ENCODE measurements around the gene ZNF423.

Gene ZNF423

DNA sequence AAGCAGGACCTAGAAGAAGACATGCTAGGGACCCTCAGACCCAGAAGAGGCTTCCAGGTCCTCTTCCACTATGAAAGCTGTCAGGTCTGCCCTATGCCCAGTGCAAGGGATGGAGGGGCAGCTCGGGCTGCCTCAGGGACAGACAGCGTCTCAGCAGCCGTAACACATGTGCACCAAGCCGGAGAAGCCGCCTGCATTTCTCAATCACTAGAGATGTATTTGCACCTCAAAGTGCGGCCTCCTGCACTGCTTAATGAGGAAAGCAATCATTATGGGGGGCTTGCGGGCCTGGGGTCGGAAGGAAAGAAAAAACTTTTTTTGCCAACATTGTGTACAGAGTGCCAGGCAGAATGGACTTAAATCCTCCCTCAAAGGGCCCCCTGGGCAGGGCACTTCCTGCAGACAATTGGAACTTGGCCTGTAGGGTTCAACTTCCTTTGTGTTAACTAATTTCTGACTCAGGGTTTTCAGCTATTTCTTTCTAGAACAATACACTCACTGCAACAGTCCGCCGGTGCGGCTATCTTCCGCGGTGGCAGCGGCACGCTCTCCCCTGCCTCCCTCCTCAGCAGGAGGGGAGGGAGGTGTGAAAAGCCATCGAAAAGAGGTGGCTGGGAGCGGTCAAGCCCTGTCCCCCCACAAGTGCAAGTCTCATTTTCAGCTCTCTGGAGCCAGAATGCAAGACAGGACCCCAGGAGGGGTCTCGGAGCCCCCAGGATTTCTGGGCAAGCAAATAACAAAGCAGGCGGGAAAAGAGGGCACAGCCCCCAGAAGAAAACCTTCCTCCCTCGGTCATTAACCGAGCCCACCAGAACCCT, 101.2 kb downstream of the ZNF423 start:
- no peak for FAIRE-seq
- DNase-seq (ENCODE audit: insufficient read length, low spot score) = no peak
- TF ChIP-seq, protein P1, sequence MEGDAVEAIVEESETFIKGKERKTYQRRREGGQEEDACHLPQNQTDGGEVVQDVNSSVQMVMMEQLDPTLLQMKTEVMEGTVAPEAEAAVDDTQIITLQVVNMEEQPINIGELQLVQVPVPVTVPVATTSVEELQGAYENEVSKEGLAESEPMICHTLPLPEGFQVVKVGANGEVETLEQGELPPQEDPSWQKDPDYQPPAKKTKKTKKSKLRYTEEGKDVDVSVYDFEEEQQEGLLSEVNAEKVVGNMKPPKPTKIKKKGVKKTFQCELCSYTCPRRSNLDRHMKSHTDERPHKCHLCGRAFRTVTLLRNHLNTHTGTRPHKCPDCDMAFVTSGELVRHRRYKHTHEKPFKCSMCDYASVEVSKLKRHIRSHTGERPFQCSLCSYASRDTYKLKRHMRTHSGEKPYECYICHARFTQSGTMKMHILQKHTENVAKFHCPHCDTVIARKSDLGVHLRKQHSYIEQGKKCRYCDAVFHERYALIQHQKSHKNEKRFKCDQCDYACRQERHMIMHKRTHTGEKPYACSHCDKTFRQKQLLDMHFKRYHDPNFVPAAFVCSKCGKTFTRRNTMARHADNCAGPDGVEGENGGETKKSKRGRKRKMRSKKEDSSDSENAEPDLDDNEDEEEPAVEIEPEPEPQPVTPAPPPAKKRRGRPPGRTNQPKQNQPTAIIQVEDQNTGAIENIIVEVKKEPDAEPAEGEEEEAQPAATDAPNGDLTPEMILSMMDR (IDR thresholded peaks at IDR 0.05; ENCODE audit: insufficient read depth, missing control alignments) = no peak

DNA sequence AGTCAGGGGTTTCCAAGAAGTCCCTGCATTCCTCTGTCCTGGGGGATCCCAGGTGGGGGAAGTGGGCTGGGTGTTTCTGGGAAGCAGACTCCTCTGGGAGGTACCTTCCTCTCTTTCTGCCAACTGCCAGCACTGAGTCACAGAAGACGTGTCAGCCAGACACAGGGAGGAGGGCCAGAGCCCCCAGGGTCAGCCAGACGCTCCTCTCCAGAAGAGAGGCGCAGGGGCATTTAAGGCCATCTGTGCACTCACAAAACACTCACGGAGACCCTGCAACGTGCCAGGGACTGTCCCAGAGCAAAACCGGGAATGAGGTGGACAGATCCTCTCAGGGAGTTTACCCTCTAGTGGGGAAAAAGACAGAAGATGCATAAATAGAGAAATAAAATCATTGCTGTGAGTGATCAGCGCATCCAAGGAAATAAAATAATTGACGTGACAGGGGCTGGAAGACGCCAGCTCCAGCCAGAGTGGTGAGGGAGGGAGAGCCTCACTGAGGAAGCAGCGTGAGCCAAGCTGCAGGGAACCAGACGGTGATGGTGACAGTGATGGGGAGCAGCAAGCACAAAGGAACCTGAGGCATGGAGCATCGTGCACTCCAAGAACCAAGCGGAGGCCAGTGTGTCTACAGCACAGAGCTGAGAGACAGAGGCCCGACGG, 105.4 kb downstream of the ZNF423 start:
- TF ChIP-seq, protein P1 (IDR thresholded peaks at IDR 0.05; ENCODE audit: insufficient read depth, missing control alignments) = no peak
- DNase-seq (ENCODE audit: insufficient read length, low spot score) = no peak
- FAIRE-seq = no peak

DNA sequence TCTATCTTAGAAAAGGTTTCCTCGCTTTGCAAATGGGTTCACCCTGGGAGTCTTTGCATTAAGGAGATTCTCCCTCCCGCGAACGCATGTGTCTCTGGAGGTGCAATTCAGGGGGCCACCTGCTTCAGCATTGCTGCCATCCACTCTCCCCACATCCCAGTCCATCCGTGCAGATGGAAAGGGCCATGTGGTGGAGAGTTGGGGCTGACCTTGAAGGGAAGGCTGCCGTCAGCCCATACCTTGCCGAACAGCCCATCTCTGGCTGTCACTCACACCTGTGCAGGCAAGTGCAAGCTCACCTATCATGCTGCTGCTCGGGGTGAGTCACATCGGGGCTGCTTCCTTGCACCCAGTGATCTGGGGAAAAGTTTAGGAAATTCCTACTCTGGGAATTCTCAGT, 106.1 kb downstream of the ZNF423 start:
- DNase-seq (ENCODE audit: insufficient read length, low spot score) (no peak), FAIRE-seq (no peak)
- TF ChIP-seq, protein P1 (IDR thresholded peaks at IDR 0.05; ENCODE audit: insufficient read depth, missing control alignments) = no peak

DNA sequence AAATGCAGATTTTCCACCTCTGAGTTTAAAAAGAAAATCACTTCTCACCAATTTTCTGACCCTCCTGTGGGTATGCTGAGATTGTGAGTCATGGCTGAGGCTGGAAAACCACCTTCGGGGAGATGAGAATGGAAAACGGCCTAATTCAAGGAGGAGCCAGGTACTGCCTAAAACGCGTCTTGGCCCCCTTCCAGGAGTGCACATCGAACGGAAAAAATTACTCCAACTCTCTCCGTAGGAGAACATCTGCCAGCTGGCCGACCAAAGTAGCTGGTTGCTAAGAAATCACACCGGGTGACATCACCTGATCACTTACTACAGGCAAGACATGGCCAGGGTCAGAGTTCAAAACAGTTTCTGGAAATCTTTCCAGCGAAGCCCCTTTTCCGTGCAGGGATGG, 107.6 kb downstream of the ZNF423 start:
- TF ChIP-seq, protein P1 (IDR thresholded peaks at IDR 0.05; ENCODE audit: insufficient read depth, missing control alignments) = no peak
- no peak for FAIRE-seq
- DNase-seq (ENCODE audit: insufficient read length, low spot score) = no peak

DNA sequence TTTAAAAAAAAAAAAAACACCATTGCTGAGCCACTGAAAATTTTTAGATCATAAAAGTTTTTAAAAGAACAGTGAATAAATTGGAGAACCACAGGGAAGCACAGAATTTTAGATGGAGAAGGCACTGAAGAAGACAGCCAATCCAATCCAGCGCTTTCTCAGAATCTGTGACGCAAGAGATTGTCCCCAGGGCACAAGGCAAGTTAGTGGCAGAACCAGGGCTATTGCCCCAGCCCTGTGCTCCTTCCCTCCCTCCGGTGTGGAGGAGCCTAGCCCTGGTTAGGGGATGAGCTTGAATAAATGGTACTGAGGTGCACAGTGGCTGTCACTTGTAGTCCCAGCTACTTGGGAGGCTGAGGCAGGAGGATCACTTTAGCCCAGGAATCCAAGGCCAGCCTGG, 108.3 kb downstream of the ZNF423 start:
- no peak for DNase-seq (ENCODE audit: insufficient read length, low spot score)
- TF ChIP-seq, protein P1 (IDR thresholded peaks at IDR 0.05; ENCODE audit: insufficient read depth, missing control alignments) = no peak
- FAIRE-seq = no peak

DNA sequence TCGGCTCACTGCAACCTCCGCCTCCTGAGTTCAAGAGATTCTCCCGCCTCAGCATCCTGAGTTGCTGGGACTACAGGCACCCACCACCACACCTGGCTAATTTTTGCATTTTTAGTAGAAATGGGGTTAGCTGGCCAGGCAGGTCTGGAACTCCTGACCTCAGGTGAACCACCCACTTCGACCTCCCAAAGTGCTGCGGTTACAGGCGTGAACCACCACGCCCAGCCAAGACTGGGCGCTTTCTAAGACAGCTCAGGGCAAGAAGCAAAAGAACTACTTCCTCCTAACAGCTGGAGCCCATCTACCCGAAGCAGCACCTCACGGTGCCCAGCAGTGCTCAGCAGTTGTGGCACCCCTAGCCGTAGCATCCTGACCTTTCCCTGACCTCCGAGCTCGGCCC, 109.4 kb downstream of the ZNF423 start:
- DNase-seq (ENCODE audit: insufficient read length, low spot score) (no peak), FAIRE-seq (no peak)

More for the DNA sequence above, 109.4 kb downstream of the ZNF423 start:
- TF ChIP-seq, protein P1 (IDR thresholded peaks at IDR 0.05; ENCODE audit: insufficient read depth, missing control alignments) = no peak
